Left ventricle myocardium superior (tissue), 1 donor: ENCODE data around the gene NHLRC3. TPM values are rescaled to one million over a fixed set of nuclear protein-coding genes. Genes with fewer than 3 reads are reported as not detected.
"Not testable (repeated sequence)": the region's sequence is repeated elsewhere in the genome, so short reads cannot be mapped to it uniquely, and the experiment has no call there.

ENCODE experiments used
- ATAC-seq: fragments of 200-7000 bp; cut with Tn5 transposase; one replicate; pipeline ENCODE4 v1.9.1; 2020; ENCODE audit warnings: mild to moderate bottlenecking, moderate library complexity
- DNase-seq: peaks from one replicate; pipeline ENCODE4 v3.0.0-alpha.2; 2020
- intact Hi-C: fragments of 100-400 bp; cut with micrococcal nuclease; formaldehyde crosslinking; loops from one replicate; pipeline ENCODE4 v1.11.0; 2022
- long read RNA-seq: library from polyadenylated mRNA; unstranded; transcript quantifications from one replicate; pipeline ENCODE4 v2.0.0, GENCODE V29; 2021
- total RNA-seq: library from RNA; stranded (reverse); fragmentation: NEBNext Ultra II Directional; extraction: Animal tissue kit (Norgen Biotek cat#: 25700); gene quantifications from one replicate; pipeline ENCODE4 v1.2.1, GENCODE V29; 2021
- donor health status: DM: no; HTN: yes; CAD: no; lungs with severe emphysema.

The NHLRC3 gene, protein sequence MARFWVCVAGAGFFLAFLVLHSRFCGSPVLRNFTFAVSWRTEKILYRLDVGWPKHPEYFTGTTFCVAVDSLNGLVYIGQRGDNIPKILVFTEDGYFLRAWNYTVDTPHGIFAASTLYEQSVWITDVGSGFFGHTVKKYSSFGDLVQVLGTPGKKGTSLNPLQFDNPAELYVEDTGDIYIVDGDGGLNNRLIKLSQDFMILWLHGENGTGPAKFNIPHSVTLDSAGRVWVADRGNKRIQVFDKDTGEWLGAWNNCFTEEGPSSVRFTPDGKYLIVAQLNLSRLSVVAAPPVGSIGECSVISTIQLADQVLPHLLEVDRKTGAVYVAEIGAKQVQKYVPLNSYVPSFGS
- 10.6 TPM for total RNA-seq
- long read RNA-seq, transcript NHLRC3-201 (6 exons, 3,275 nt), result major isoform, 7 of 15 reads
- long read RNA-seq, partial matches to known transcripts, result 2 of 15 reads
- long read RNA-seq, other reads (novel, unspliced or antisense), result 2 of 15 reads

DNA sequence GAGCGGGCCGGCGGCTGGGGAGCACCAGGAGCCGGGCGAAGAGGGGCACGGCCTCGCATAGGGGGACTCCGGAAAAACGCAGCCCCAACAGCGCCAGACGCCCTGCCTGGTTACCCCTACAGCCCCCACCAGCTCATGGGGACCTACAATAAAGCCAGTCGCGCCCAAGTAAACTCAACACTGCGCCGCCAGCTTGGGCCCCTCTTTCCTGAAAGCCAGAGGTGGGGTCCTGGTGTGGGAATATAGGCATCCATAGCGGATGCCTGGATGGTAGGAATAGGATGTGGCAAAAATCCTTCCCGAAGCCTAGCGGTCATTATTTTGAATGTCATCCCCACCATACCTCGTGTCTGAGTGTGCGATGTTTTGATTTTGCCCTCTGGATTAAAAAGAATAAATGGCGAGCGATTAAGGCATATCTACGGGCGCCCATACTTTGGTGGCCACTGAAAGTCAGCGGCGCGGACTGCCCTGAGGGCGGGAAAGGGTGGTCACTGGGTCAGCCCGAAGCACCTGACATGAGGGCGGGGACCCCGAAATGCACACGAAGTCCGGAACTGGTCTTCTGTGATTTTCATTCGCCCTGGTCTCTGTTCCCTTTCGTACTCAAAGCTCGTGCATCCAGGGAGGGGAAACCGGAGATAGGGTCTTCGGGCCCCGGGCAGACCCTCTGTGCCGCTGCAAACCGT, at the start of gene NHLRC3, which contains the start of gene PROSER1:
TSS of gene NHLRC3 (plus strand) at position 577 of the 689 bp plus-strand sequence. CDS start 184 bp downstream, outside the sequence.
TSS of gene PROSER1 (minus strand) at position 210 of the 689 bp plus-strand sequence. CDS start 847 bp downstream, outside the sequence.
- ATAC-seq, result peak; percentile 95
- intact Hi-C loops, result no loop called here

DNA sequence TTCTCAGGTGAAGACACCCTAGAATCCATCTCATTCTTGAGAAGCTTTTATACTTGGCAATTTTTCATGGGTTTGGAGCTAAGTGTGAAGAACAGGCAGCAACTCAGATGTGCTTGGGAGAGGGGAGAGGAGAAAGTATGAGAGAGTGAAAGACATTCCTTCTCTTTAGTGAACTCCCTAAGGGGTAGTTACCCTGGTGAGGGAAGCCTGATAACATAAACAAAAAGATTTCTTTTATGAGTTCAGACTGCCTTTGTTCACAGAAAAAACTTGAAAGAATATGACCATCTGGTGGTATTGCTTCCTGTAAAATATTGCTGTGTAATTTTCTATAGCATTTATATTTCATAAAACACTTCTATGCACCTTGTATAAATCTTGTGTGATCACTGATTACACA, 47.6 kb upstream of the NHLRC3 start, which contains the start of gene STOML3:
TSS of gene STOML3 (minus strand) at position 139 of the 400 bp plus-strand sequence. CDS start at position 29, 110 bp downstream.
- DNase-seq (no peak), ATAC-seq (no peak)
- intact Hi-C loops, result no loop called here

More for the DNA sequence above, at the start of gene NHLRC3, which contains the start of gene PROSER1:
- DNase-seq, result peak; percentile 92

DNA sequence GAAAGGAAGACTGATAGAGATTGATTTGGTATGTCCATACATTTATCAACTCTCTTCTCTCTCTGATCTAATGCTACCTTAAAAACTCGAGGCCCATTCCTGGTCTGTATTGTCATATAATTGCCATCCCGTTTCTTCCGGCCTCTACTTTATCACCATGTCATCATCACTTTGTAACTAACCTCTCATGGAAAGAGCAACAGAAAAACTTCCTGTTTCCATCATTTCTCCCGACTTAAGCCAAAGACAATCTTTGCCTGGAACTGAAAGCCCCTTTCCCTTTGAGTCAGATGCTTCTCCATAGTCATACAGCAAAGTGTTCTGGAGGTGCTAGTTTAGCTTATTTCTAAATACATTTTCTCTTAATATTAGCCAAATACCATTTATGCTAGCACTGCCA, 44.9 kb upstream of the NHLRC3 start:
- ATAC-seq, result no peak
- intact Hi-C loops, result no loop called here

DNA sequence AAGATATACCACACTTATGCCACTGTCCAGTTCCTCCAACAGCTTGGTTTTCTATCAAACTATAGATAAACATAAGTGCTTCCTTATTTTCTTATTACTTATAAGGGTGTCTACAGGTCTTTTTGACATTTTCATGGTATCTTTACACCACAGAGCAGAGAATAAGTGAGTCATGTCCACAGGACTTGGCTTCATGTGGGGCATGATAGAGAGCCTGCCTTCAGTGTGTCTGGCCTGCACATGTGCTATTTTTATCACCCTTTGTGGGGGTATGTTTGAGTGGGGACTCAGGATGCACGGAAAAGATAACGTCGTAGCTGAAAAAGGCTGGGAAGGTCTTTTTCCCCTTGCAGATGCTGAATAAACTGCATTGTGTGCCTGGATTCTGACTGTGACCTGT, 39.5 kb upstream of the NHLRC3 start:
- DNase-seq (no peak), ATAC-seq (no peak)
- intact Hi-C loops, result no loop called here

More for the DNA sequence above, 44.9 kb upstream of the NHLRC3 start:
- DNase-seq, result no peak

DNA sequence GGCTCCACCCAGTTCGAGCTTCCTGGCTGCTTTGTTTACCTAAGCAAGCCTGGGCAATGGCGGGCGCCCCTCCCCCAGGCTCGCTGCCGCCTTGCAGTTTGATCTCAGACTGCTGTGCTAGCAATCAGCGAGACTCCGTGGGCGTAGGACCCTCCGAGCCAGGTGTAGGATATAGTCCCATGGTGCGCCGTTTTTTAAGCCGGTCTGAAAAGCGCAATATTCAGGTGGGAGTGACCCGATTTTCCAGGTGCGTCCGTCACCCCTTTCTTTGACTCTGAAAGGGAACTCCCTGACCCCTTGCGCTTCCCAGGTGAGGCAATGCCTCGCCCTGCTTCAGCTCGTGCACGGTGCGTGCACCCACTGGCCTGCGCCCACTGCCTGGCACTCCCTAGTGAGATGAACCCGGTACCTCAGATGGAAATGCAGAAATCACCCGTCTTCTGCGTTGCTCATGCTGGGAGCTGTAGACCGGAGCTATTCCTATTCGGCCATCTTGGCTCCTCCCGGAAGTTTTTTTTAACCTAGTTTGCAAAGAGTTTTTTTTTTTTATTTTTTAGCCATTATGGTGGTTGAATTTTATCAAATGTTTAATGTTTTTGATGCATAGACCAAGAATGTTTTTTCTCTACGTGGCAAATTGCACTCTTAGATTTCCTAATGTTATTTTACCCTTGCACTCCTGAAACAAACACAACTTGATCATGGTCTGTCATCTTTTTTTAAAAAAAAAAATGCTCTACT, 31.7 kb upstream of the NHLRC3 start:
- ATAC-seq, DNase-seq, intact Hi-C loops: not testable (repeated sequence)

DNA sequence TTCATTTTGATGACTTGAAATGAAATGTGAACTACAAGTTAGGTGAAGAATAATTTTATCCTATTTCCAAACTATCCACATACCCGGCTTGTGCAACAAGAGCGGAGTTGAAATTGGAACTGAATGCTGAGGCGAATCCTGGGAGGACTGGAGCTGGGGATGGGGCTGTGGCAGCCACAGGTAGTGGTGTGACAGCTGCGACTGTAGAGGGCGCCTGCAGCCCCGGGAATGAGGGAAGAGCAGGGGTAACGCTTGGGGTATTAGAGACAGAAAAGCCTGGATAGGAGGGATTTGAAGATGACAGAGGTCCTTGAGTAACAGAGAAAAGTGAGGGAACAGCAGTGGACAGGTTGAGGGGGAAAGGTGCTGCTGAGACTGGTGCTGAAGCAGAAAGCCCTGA, 25.6 kb upstream of the NHLRC3 start:
- intact Hi-C loops, result no loop called here
- no peak for ATAC-seq
- no peak for DNase-seq

DNA sequence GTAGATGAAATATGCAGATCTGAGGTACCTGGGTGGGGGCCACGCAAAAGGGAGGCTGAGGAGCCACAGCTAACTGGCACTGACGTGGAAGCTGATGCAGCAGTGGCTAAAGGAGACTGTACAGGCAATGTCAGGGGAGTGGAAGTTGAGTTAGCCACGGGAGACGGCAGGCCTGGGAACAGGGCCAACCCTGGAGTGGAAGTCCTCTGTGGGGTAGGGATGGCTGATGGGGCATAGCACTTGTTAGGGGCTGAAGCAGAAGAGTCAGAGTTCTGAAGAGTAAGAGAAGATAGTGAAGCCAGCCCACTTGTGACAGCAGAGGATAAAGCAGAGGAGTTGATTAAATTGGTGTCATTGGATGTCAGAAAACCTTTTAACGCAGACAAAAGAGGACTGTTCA, 24.8 kb upstream of the NHLRC3 start:
- DNase-seq (no peak), ATAC-seq (peak; percentile 19)
- intact Hi-C loops, result no loop called here

DNA sequence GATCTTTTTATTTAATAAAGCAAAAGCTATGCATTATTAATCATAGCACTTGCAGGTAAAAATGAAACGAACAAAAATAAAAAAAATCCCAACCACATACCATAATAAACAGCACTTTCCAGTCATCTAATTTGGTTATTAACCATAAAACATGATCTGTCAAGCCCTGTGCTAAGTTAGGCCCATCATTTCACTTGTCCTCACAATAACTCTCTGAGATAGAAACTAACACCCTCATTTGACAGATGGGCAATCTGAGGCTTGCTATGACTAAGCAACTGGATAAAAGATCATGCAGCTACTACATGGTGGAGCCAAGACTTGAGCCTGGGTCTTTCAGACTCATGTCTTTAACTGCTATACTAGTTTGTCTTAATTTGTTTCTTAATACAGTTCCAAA, 22.2 kb upstream of the NHLRC3 start:
- ATAC-seq, result no peak
- DNase-seq, result no peak
- intact Hi-C loops, result no loop called here

DNA sequence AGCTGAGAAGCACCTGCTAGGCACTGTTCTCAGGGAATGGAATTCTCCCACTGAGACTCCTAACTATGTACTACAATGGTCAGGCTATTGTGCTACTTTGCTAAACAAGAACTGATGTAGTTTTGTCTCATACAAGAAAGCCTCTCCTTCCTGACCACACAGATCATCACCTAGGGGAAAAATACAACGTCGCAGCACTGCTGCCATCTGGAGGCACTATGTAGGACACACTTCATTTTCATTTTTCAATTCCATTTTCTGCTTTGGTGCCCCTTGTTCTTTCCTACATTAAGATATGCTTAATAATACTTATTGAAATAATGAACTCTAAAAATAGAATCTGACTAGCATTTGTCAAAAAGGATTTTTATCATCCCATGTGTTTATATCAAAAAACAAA, 21.5 kb upstream of the NHLRC3 start:
- ATAC-seq (peak; percentile 37), DNase-seq (no peak)
- intact Hi-C loops, result no loop called here

DNA sequence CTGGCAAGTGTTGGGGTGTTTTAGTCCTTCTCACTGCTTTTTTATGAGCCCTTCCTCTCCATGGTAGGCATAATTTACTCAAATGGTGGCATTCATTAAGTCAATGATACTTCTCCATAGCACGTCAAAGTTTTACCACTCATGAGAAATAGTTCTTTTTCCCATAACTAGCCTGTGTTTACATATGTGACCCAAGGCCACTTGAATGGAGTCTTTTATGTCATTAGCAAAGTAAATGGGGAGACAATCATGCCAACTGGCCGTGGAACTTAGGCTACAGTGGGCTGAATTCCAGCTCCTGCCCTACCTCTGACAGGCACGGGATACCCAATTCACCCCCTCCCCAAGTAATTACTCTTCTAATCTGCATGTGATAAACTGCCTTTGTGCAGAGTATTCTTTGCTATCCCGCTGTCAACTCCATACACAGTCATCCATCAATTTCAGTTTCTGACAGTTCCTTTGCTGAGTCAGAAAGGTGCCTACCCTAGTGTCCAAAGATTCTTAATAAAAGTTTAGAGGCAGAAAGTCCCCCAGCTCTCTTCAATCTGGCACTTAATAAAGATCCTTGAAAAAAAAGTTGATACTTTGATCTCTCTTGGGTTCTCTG, 17.3 kb upstream of the NHLRC3 start:
- DNase-seq (no peak), ATAC-seq (no peak)
- intact Hi-C loops, result no loop called here

DNA sequence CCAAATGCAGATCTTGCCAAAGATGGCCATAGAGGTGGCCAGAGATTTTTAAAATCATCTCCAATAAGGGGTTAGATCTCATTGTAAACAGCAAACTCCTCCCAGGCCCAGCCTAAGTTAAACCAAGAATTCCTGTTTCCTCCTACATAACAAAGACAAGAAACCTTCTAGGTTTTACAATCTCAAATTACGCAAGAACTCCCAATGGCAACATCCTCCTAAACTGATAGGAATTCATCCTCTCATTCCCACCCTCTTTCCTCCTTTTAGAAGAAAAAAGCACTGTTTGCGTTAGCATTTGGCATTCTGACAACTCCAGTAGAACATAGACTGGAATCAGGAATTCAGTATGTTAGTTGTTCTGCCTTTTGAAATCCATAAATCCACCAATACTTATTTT, 14.9 kb upstream of the NHLRC3 start:
- DNase-seq (no peak), ATAC-seq (no peak)
- intact Hi-C loops, result no loop called here

DNA sequence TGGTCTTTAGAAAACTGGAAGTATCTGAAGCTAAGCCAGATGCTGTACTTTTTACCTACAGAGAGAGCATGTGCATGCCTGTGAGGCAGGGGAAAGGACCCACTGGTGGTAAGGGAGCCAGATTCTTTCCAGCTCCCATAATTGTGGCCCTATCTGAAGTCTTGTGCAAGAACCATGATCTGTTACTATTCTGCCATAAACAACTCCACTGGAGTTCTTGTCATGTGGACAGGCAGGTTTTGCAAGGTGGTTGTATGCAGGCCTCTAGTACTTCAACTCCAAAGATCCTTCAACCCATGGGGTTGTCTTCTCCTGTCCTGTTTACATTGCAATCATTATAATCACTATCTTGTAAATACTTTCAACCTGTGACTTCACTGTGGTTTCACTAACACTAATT, 14.5 kb upstream of the NHLRC3 start:
- ATAC-seq (no peak), DNase-seq (no peak)
- intact Hi-C loops, result no loop called here

DNA sequence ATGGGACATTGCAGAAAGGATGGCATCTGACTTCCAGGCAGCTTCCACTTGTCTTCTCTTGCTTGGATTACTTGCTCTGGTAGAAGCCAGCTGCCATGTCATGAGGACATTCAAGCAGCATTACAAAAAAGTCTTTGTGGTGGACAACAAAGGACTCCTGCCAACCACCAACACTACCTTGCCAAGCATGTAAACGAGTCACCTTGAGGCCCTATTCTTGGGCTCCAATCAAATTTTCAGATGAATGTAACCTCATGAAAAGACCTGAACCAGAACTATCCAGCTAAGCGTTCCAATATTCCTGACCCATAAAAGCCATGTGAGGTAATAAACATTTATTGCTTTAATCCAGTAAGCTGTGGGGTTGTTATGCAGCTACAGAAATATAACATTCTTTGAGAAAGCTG, 12.8 kb upstream of the NHLRC3 start:
- DNase-seq (no peak), ATAC-seq (peak; percentile 68)
- intact Hi-C loops, result no loop called here

DNA sequence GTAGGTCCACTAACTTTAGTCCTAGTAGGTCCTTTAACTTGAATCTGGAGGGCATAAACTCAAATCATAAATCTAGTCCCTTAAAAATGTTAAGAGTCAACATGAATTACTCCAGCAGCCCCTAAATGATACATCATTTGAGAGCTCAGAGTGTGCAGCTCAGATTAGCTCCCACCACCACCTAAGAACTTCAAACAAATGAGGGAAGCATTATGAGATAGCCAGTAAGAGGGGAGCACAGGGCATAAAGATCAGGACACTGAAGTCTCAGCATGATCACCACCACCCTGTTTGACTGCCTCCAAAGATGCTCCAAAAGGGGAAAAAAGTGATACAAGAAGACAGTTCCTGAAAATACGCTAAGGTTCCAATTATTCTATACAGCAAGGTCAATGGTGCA, 6.1 kb upstream of the NHLRC3 start:
- intact Hi-C loops, result no loop called here
- ATAC-seq (no peak), DNase-seq (no peak)

DNA sequence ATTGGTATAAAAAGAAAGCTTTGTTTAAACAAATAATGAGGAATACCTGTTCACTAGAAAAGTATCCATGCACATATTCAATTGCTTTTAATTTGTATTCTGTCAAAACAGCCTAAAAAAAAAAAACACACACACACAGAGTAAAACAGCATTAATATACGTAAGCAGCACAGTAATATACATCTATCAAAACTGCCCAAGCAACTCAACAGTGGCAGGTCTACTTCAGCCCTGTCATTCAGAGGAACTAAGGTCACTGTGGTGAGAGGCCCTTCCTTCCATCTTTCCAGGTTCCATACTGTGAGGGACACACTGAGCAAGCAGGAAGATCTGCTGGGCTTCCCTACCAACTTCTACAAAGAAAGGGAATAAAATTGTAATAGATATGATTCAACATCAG, 4.2 kb upstream of the NHLRC3 start:
- no peak for DNase-seq
- ATAC-seq, result no peak
- intact Hi-C loops, result no loop called here

DNA sequence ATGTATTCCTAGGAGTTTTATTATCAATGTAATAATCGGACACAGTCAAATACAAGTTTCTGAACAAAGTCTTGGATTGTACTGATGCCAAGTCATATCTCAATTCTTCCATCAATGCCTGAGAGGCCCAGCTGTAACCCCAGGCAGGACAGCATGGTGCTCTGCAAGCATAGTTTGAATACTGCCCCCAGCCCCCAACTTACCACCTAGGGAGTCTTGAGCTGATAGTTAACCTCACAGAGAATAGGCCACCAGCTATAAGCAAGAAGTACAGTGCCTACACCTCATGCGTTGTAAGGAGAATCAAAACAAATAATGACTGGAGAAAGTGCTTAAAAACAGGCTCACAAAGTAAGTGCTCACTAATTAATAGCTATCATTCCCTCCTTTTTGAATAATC, 3.1 kb upstream of the NHLRC3 start:
- ATAC-seq (no peak), DNase-seq (no peak)
- intact Hi-C loops, result no loop called here

DNA sequence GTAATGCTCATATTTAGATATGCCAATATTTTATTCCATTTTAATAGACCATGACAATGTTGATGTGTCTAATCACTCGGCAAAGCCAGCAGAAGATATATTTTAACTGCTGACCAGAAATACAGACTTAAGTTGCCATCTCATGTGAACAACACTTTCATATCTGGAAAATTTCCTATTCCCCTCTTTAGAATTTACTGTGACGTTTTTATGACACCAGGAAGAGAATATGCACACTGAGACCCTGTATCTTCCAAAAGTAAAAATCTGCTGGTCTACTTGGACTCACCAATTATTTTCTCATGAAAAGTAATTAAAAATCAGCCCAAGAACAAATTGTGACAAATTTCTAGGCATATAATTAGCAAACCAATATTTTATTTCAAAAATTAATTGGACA, 2.5 kb upstream of the NHLRC3 start:
- no peak for DNase-seq
- intact Hi-C loops, result no loop called here

DNA sequence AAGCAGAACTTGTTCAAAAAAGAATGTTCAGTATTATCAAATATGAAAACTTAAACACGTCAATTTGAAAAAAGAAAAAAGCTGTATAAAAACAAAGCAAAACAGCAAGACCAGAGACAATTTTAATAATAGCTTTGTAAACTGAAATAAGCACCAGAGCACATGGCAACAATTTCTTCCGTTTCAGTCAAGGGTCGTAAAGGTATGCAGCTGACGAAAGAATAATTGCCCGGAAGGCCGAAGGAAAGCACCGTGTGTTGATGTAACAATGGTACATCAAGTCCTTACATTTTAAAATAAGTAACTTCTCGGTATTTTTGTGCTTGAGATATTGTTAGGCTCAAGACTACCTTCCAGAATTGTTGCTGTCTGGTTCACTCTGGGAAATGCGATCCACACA, 2.0 kb upstream of the NHLRC3 start:
- DNase-seq (no peak), ATAC-seq (no peak)
- intact Hi-C loops, result no loop called here

More for the DNA sequence above, 2.5 kb upstream of the NHLRC3 start:
- no peak for ATAC-seq

DNA sequence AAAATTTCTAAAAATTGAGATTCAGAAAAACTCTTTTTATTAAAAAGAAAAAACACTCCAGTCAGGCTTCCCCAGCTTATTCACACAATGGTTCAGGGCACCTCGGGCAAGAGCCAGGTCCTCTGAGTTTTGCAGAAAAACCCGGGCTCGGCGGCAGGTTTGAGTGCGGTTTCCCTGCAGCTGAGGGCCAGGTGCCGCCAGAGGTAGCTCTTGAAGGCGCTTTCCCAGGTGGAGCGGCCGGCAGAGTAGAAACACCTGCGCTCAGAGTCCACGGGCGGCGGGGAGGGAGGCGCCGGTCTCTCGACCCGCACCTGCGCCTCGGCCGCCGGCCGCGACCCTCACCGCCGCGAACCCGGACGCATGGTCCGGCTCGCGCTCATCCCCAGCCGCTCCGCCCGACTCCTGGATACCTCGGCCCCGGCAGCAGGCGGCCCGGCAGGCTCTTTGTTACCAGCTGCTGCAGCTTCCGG, 811 bp upstream of the NHLRC3 start:
- no peak for ATAC-seq
- DNase-seq, result no peak
- intact Hi-C loops, result no loop called here
